Limb (tissue), 2 donors: ENCODE measurements around the gene PARD6B.
"Not testable (repeated sequence)": the region's sequence is repeated elsewhere in the genome, so short reads cannot be mapped to it uniquely, and the experiment has no call there.

Source experiments
- DNase-seq, 2 donors: peaks; one replicate each; pipeline ENCODE4 v3.0.0-alpha.2; 2016; ENCODE audit errors: extremely low spot score in 2 of 2

Gene PARD6B

GRCh38 chr20:50746138-50746940 lies 15.0 kb downstream of the PARD6B start:
- no peak for DNase-seq

- no peak for DNase-seq
Observed at GRCh38 chr20:50747275-50747674, 15.9 kb downstream of the PARD6B start.

- no peak for DNase-seq
Observed at GRCh38 chr20:50750145-50750671, 18.8 kb downstream of the PARD6B start.

- DNase-seq, result no peak
Observed at GRCh38 chr20:50753152-50753551, 21.8 kb downstream of the PARD6B start.

DNA sequence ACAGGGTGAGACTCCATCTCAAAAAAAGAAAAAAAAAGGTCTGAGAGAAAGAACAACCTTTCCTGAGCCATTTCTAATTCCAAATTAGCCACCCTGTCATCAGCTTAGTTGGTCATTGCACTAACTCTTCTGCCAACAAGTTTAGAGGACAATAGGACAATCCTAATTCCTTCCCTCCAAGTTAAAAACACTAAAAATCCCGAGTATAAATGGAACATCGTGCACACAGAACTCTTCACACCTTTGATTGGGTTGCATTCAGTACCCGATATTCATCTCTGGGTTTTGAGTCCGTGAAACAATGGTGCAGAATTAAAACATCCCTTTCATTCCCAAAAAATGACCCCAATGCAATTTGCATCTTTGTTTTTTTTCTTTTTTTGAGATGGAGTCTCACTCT lies 23.0 kb downstream of the PARD6B start:
- no peak for DNase-seq

GRCh38 chr20:50756447-50756846 lies 25.1 kb downstream of the PARD6B start:
- no peak for DNase-seq

DNA sequence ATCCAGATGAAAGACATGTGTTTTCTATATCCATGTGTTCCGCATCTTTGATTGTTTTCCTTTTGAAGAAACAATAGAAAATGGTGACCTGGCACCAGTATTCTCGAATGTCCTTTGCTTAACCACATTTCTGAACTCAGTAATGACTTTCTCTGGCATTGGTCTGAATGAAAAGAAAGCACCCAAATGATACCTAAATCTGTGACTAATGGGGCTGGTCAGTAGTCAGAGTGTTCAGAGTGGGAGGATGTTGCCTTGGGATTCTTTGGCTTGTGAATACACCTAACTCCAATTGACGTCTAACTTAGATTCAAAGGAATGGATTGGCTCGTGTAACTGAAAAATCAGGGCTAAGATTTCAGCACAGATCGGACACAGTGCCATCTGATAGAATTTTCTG lies 27.1 kb downstream of the PARD6B start:
- DNase-seq, result no peak

- no peak for DNase-seq
Observed at GRCh38 chr20:50758992-50759391, 27.6 kb downstream of the PARD6B start.

DNA sequence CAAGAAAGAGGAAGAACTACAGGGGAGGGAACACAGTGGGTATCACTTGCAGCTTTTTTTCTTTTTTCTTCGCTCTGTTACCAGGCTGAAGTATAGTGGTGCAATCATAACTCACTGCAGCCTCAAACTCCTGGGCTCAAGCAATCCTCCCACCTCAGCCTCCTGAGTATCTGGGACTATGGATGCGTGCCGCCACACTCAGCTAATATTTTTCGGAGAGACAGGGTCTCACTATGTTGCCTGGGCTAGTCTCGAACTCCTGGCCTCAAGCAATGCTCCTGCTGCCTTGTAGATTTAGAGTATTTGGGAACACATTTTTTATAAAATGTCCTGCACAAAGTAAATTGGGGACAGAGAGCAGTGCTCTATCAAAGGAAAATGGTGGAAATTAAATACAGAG lies 28.3 kb downstream of the PARD6B start:
- DNase-seq, result no peak

DNA sequence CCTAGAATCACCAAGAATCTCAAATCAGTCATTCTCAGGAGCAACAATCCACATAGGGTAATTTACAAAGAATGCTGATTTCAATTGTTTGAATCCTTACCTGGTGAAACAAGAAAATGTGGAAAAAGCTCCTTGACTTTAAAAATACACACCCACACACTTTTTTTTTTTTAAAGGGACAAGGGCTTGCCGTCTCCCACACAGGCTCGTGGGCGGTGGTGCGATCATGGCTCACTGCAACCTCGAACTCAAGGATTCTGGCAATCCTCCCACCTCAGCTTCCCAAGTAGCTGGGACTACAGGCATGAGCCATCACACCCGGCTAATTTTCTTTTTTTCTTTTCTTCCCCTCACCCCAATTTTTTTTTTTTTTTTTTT lies 30.7 kb downstream of the PARD6B start:
- DNase-seq, result no peak

- DNase-seq, result peak in 1 of 2 donors; percentile 39
Observed at GRCh38 chr20:50762435-50763220, 31.2 kb downstream of the PARD6B start.

DNA sequence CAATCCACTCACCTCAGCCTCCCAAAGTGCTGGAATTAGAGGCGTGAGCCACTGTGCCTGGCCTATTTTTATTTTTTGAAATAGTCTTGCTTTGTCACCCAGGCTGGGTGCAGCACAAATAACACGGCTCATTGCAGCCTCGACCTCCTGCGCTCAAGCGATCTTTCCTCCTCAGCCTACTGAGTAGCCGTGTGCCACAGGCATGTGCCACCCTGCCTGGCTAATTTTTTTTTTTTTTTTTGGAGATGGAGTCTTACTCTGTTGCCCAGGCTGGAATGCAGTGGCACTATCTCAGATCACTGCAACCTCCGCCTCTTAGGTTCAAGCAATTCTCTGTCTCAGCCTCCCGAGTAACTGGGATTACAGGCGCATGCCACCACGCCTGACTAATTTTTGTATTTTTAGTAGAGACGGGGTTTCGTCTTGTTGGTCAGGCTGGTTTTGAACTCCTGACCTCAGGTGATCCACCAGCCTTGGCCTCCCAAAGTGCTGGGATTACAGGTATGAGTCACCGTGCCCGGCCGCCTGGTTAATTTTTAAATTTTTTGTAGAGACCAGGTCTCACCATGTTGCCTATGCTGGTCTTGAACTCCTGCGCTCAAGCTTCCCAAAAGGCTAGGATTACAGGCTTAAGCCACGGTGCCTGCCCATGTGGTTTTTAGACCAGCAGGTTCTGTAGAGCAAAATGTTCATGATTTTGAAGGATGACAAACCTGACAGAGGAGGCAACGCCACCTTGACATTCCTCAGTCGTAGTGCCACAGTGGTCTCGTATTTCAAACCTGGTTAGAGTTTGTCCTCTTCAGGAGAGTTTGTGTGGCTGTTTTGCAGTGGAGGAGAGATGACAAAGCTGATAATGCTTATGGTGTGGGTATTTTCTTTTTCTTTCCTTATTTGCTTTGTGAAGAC lies 32.4 kb downstream of the PARD6B start:
- DNase-seq, result not testable (repeated sequence)

GRCh38 chr20:50765251-50765650 lies 33.9 kb downstream of the PARD6B start:
- not testable (repeated sequence) for DNase-seq

GRCh38 chr20:50765674-50766073 lies 34.3 kb downstream of the PARD6B start:
- no peak for DNase-seq

- DNase-seq, result not testable (repeated sequence)
Observed at GRCh38 chr20:50766955-50767809, 35.8 kb downstream of the PARD6B start.

DNA sequence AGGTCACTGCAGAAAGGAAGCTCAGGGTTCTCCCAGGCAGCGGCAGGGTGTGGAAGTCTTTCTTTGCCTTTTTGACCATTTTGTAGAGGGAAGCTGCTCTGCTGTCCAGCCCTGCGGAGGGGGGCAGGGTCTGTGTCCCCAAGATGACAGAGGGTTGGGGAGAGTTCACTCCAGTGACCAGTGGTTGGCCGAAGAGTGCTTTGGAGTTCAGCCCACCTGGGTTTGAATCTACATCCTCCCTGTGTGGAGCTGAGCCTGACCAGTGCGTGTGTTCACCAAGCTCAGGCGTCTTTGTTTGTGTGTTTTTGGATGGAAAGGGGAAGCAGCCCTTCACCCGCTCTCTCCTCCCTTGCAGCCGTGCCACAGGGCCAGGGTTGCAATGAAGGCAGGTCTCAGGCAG lies 37.6 kb downstream of the PARD6B start:
- not testable (repeated sequence) for DNase-seq

- DNase-seq, result not testable (repeated sequence)
Observed at GRCh38 chr20:50769551-50770085, 38.2 kb downstream of the PARD6B start.

DNA sequence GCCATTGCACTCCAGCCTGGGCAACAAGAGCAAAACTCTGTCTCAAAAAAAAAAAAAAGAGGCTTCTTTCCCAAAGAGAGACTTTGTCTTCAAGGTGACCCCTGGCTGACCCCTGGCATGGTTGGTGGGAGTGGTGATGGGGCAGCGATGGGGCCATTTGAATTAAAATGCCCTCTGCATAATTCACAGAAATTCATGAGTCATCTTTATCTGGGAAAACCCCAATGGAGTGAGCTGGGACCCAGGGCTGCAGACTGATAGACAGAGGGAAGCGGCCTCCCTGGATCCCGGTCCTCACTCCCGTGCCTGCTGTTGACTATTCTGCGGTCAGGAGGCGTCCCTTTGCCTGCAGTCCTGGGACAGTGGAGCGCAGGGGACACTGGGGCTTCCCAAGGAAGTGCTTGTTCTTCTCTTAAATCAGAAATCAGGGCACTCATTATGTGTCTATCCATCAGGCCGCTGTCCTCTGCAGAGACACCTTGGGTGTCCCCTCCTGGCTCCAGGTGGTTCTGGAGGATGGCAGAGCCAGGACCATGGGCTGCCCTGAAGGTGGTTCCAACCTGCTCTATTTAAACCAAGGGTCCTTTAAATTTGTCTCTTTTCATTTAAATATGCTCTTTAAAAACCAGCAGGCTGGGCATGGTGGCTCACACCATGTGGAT lies 40.2 kb downstream of the PARD6B start:
- DNase-seq, result not testable (repeated sequence)

DNA sequence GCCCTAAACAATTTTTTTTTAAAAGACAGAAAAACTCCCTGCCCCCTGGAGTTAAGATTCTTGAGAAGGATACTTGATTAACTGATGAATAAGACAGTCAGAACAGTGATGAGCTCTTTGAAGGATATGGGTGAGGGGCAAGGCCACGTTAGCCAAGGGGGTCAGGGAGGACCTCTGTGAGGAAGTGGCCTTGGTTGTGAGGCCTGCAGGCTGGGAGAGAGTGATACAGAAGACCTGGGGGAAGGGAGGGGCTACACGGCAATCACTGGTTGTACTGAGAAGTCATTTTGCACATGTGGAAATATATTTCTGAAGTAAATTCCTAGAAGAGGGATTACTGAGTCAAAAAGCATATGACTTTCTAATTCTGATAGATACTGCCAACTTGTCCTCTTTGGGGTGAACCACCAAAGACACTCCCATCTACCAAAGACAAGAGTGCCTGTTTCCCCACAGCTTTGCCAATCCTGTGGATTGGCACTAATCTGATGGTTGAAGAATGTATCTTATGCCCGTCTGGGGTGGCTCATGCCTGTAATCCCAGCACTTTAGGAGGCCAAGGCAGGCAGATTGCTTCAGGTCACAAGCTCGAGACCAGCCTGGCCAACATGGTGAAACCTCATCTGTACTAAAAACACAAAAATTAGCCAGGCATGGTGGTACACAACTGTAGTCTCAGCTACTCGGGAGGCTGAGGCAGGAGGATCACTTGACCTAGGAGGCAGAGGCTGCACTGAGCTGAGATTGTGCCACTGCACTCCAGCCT lies 41.2 kb downstream of the PARD6B start:
- DNase-seq, result peak in 1 of 2 donors; percentile 12
